ENCODE data around the gene F3.

F3 gene

DNA sequence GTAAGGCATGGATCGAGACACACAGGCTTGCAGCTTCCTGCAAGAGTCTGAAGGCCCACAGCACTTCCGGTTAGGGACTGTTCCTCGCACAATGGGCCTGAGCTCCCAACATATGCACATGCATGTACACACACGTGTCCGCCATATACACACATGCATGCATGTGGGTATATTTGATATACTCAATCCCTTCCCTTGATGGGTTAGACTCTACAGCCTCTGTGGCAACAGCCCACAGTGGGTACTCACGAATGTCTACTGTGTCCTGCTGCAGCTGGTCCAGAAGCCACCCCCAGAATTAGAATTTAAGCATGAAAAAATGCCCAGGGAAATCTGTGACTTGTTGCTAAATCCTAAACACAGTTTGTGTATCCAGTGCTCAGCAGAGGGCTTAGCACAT, 9.9 kb downstream of the F3 start:
- DNase-seq (ENCODE audit: low read depth in 1 of 2, low spot score in 1 of 2) = no peak
- Histone ChIP-seq H3K4me3 (replicated peaks; ENCODE audit: insufficient read depth, low read length) (no peak overlapping the region), H3K27me3 (ENCODE audit: insufficient read depth, poor library complexity, severe bottlenecking) (no peaks in the 10 kb centered on the region), H3K27ac (replicated peaks) (no peak overlapping the region)
- TF ChIP-seq GABPA (IDR thresholded peaks at IDR 0.05; ENCODE audit: low read depth) = no peak
- no peak for TF ChIP-seq CTCF (IDR thresholded peaks at IDR 0.05; ENCODE audit: insufficient read depth, low read length)
- TF ChIP-seq POLR2AphosphoS5 (IDR thresholded peaks at IDR 0.05; ENCODE audit: low read depth) = no peak
- no peak for TF ChIP-seq REST (IDR thresholded peaks at IDR 0.05; ENCODE audit: insufficient replicate concordance, low read depth)

GRCh38 chr1:94530373-94530878, 11.1 kb downstream of the F3 start:
- no peak overlapping the region for H3K27ac ChIP-seq (replicated peaks)

GRCh38 chr1:94529416-94529815, 12.1 kb downstream of the F3 start:
- no peak for DNase-seq (ENCODE audit: low read depth in 1 of 2, low spot score in 1 of 2)
- TF ChIP-seq REST (IDR thresholded peaks at IDR 0.05; ENCODE audit: insufficient replicate concordance, low read depth) (no peak), SPI1 (IDR thresholded peaks at IDR 0.05; ENCODE audit: borderline replicate concordance, low read depth) (no peak), CTCF (IDR thresholded peaks at IDR 0.05; ENCODE audit: insufficient read depth, low read length) (no peak), POLR2AphosphoS5 (IDR thresholded peaks at IDR 0.05; ENCODE audit: low read depth) (no peak), GABPA (IDR thresholded peaks at IDR 0.05; ENCODE audit: low read depth) (no peak)
- Histone ChIP-seq H3K27ac (replicated peaks) (no peak overlapping the region), H3K27me3 (ENCODE audit: insufficient read depth, poor library complexity, severe bottlenecking) (no peaks in the 10 kb centered on the region), H3K4me3 (replicated peaks; ENCODE audit: insufficient read depth, low read length) (no peak overlapping the region)

More at GRCh38 chr1:94530373-94530878, 11.1 kb downstream of the F3 start:
- DNase-seq (ENCODE audit: low read depth in 1 of 2, low spot score in 1 of 2) = no peak
- TF ChIP-seq CTCF (IDR thresholded peaks at IDR 0.05; ENCODE audit: insufficient read depth, low read length) (no peak), SPI1 (IDR thresholded peaks at IDR 0.05; ENCODE audit: borderline replicate concordance, low read depth) (no peak), GABPA (IDR thresholded peaks at IDR 0.05; ENCODE audit: low read depth) (no peak), POLR2AphosphoS5 (IDR thresholded peaks at IDR 0.05; ENCODE audit: low read depth) (no peak), REST (IDR thresholded peaks at IDR 0.05; ENCODE audit: insufficient replicate concordance, low read depth) (no peak)
- H3K27me3 ChIP-seq (ENCODE audit: insufficient read depth, poor library complexity, severe bottlenecking) = no peaks in the 10 kb centered on the region
- H3K4me3 ChIP-seq (replicated peaks; ENCODE audit: insufficient read depth, low read length) = no peak overlapping the region

All from HL-60 (cell line).